BLaER1 (cell line): Measurements from ENCODE around the gene PGBD1.
"Not testable (repeated sequence)": the region's sequence is repeated elsewhere in the genome, so short reads cannot be mapped to it uniquely, and the experiment has no call there.

Experiments
- H3K27ac ChIP-seq: shearing (Covaris generic); formaldehyde crosslinking; 2 replicates; pipeline ENCODE4 v1.8.1; 2022
- H3K27me3 ChIP-seq: shearing (Covaris generic); formaldehyde crosslinking; 2 replicates; pipeline ENCODE4 v1.8.1; 2022
- H3K36me3 ChIP-seq: shearing (Covaris generic); formaldehyde crosslinking; 2 replicates; pipeline ENCODE4 v1.8.1; 2022
- H3K4me1 ChIP-seq: shearing (Covaris generic); formaldehyde crosslinking; 2 replicates; pipeline ENCODE4 v1.8.1; 2022
- H3K4me2 ChIP-seq: shearing (Covaris generic); formaldehyde crosslinking; 2 replicates; pipeline ENCODE4 v1.8.1; 2022
- H3K4me3 ChIP-seq: shearing (Covaris generic); formaldehyde crosslinking; 2 replicates; pipeline ENCODE4 v1.8.1; 2022
- H3K9ac ChIP-seq: shearing (Covaris generic); formaldehyde crosslinking; 2 replicates; pipeline ENCODE4 v1.8.1; 2022
- H3K9me3 ChIP-seq: shearing (Covaris generic); formaldehyde crosslinking; 2 replicates; pipeline ENCODE4 v1.8.1; 2022
- H4K20me1 ChIP-seq: shearing (Covaris generic); formaldehyde crosslinking; 2 replicates; pipeline ENCODE4 v1.8.1; 2022
- Cebpa-rat ChIP-seq: shearing (Covaris generic); IDR thresholded peaks from 2 replicates; pipeline ENCODE4 v1.8.1; 2022

PGBD1 gene

GRCh38 chr6:28311139-28311823 lies 29.9 kb downstream of the PGBD1 start:
- Histone ChIP-seq H3K36me3 (peaks cover 3% of the 10 kb centered on the region; the same call in 1 of the 2 replicates), H4K20me1 (no peaks in the 10 kb centered on the region), H3K9ac (no peak overlapping the region), H3K4me2 (peak overlapping the region; percentile 17), H3K4me3 (no peak overlapping the region), H3K27ac (no peak overlapping the region), H3K9me3 (peaks cover 18% of the 10 kb centered on the region), H3K27me3 (no peaks in the 10 kb centered on the region), H3K4me1 (peaks cover 9% of the 10 kb centered on the region; the same call in 1 of the 2 replicates)
- TF ChIP-seq Cebpa-rat: no peak

GRCh38 chr6:28312939-28313338 lies 31.6 kb downstream of the PGBD1 start:
- H3K9ac ChIP-seq: no peak overlapping the region
- H3K36me3 ChIP-seq: peaks cover 3% of the 10 kb centered on the region; the same call in 1 of the 2 replicates
- no peaks in the 10 kb centered on the region for H3K27me3 ChIP-seq
- peaks cover 9% of the 10 kb centered on the region; the same call in 1 of the 2 replicates for H3K4me1 ChIP-seq
- no peak overlapping the region for H3K4me3 ChIP-seq
- TF ChIP-seq Cebpa-rat: no peak
- peaks cover 18% of the 10 kb centered on the region for H3K9me3 ChIP-seq
- no peaks in the 10 kb centered on the region for H4K20me1 ChIP-seq
- H3K4me2 ChIP-seq: no peak overlapping the region
- H3K27ac ChIP-seq: no peak overlapping the region

- H3K4me2 ChIP-seq: no peak overlapping the region
- H3K27me3 ChIP-seq: no peaks in the 10 kb centered on the region
- TF ChIP-seq Cebpa-rat: no peak
Observed at GRCh38 chr6:28315628-28316027, 34.3 kb downstream of the PGBD1 start.

GRCh38 chr6:28317866-28318265 lies 36.5 kb downstream of the PGBD1 start:
- peaks cover 13% of the 10 kb centered on the region for H3K9me3 ChIP-seq
- not testable (repeated sequence) for H3K4me2 ChIP-seq, H3K27ac ChIP-seq, H3K27me3 ChIP-seq, H3K4me1 ChIP-seq, H3K9ac ChIP-seq, H3K36me3 ChIP-seq, H3K4me3 ChIP-seq, H4K20me1 ChIP-seq

More at GRCh38 chr6:28315628-28316027, 34.3 kb downstream of the PGBD1 start:
- Histone ChIP-seq H3K9me3 (peaks cover 18% of the 10 kb centered on the region), H3K4me1 (peaks cover 9% of the 10 kb centered on the region; the same call in 1 of the 2 replicates), H3K27ac (no peak overlapping the region), H3K36me3 (peaks cover 3% of the 10 kb centered on the region; the same call in 1 of the 2 replicates), H3K9ac (no peak overlapping the region), H4K20me1 (no peaks in the 10 kb centered on the region), H3K4me3 (no peak overlapping the region)

- Histone ChIP-seq H3K4me3 (no peak overlapping the region), H3K9ac (no peak overlapping the region), H3K9me3 (peaks cover 56% of the 10 kb centered on the region), H3K27me3 (no peaks in the 10 kb centered on the region), H4K20me1 (no peaks in the 10 kb centered on the region), H3K4me2 (no peak overlapping the region), H3K27ac (no peak overlapping the region), H3K4me1 (no peaks in the 10 kb centered on the region), H3K36me3 (peaks cover 38% of the 10 kb centered on the region)
- no peak for TF ChIP-seq Cebpa-rat
Observed at GRCh38 chr6:28322661-28323060, 41.3 kb downstream of the PGBD1 start.

GRCh38 chr6:28323813-28324424 lies 42.5 kb downstream of the PGBD1 start:
- no peak for TF ChIP-seq Cebpa-rat
- Histone ChIP-seq H3K27ac (no peak overlapping the region), H3K4me2 (no peak overlapping the region), H3K9me3 (peaks cover 68% of the 10 kb centered on the region), H3K36me3 (peaks cover 40% of the 10 kb centered on the region), H3K4me3 (no peak overlapping the region), H3K27me3 (no peaks in the 10 kb centered on the region), H3K9ac (no peak overlapping the region), H4K20me1 (no peaks in the 10 kb centered on the region), H3K4me1 (no peaks in the 10 kb centered on the region)

- Histone ChIP-seq H3K4me3 (peak overlapping the region; percentile 44; the same call in 1 of the 2 replicates), H4K20me1 (no peaks in the 10 kb centered on the region), H3K9me3 (peaks cover 85% of the 10 kb centered on the region), H3K27me3 (no peaks in the 10 kb centered on the region), H3K4me2 (no peak overlapping the region), H3K9ac (no peak overlapping the region), H3K27ac (no peak overlapping the region), H3K36me3 (peaks cover 50% of the 10 kb centered on the region), H3K4me1 (no peaks in the 10 kb centered on the region)
- no peak for TF ChIP-seq Cebpa-rat
Observed at GRCh38 chr6:28326371-28326948, 45.1 kb downstream of the PGBD1 start.

GRCh38 chr6:28330041-28330440 lies 48.7 kb downstream of the PGBD1 start:
- H3K4me1 ChIP-seq: peaks cover 15% of the 10 kb centered on the region
- H3K4me2 ChIP-seq: no peak overlapping the region
- peaks cover 65% of the 10 kb centered on the region for H3K9me3 ChIP-seq
- no peaks in the 10 kb centered on the region for H3K27me3 ChIP-seq
- H3K36me3 ChIP-seq: peaks cover 36% of the 10 kb centered on the region
- no peak overlapping the region for H3K9ac ChIP-seq
- H4K20me1 ChIP-seq: no peaks in the 10 kb centered on the region
- no peak overlapping the region for H3K4me3 ChIP-seq
- no peak for TF ChIP-seq Cebpa-rat
- no peak overlapping the region for H3K27ac ChIP-seq

GRCh38 chr6:28333047-28333446 lies 51.7 kb downstream of the PGBD1 start:
- no peak overlapping the region for H3K9ac ChIP-seq
- no peak for TF ChIP-seq Cebpa-rat
- H4K20me1 ChIP-seq: no peaks in the 10 kb centered on the region
- H3K9me3 ChIP-seq: peaks cover 35% of the 10 kb centered on the region
- H3K27me3 ChIP-seq: no peaks in the 10 kb centered on the region
- H3K4me3 ChIP-seq: no peak overlapping the region
- no peak overlapping the region for H3K27ac ChIP-seq
- peaks cover 31% of the 10 kb centered on the region for H3K4me1 ChIP-seq
- H3K4me2 ChIP-seq: no peak overlapping the region
- H3K36me3 ChIP-seq: peaks cover 12% of the 10 kb centered on the region

GRCh38 chr6:28333599-28334018 lies 52.2 kb downstream of the PGBD1 start:
- no peak overlapping the region for H3K4me3 ChIP-seq
- H3K27ac ChIP-seq: no peak overlapping the region
- no peaks in the 10 kb centered on the region for H4K20me1 ChIP-seq
- H3K27me3 ChIP-seq: no peaks in the 10 kb centered on the region
- no peak overlapping the region for H3K4me2 ChIP-seq
- H3K9me3 ChIP-seq: peaks cover 30% of the 10 kb centered on the region
- peaks cover 33% of the 10 kb centered on the region for H3K4me1 ChIP-seq
- H3K36me3 ChIP-seq: peaks cover 12% of the 10 kb centered on the region
- no peak overlapping the region for H3K9ac ChIP-seq
- no peak for TF ChIP-seq Cebpa-rat
